GM12878 (cell line): ENCODE measurements around the gene MEGF11.

Experiments
- ELK1 ChIP-seq: IDR thresholded peaks from 2 replicates; pipeline ENCODE4 v1.6.1; 2012; ENCODE audit warnings: low read depth, low read length, improper control_type of control experiment
- ESRRA ChIP-seq: IDR thresholded peaks from 2 replicates; pipeline ENCODE4 v1.6.1; 2012; ENCODE audit warnings: mild to moderate bottlenecking, low read length, improper control_type of control experiment
- FOS ChIP-seq: IDR thresholded peaks from 3 replicates; pipeline ENCODE4 v1.6.1; 2011; ENCODE audit warnings: borderline replicate concordance; ENCODE audit not compliant: insufficient read length; ENCODE audit errors: extremely low read depth
- GABPA ChIP-seq: IDR thresholded peaks from 2 replicates; pipeline ENCODE4 v1.6.1; 2014; ENCODE audit warnings: antibody characterized with exemption, low read depth, mild to moderate bottlenecking, inconsistent platforms
- HCFC1 ChIP-seq: fragments of 150-350 bp; IDR thresholded peaks from 2 replicates; pipeline ENCODE4 v1.6.1; 2014; ENCODE audit warnings: low read length
- MTA3 ChIP-seq: IDR thresholded peaks from 2 replicates; pipeline ENCODE4 v1.6.1; 2012; ENCODE audit warnings: low read length, inconsistent platforms, borderline replicate concordance
- NBN ChIP-seq: fragments of 450-650 bp; IDR thresholded peaks from 2 replicates; pipeline ENCODE4 v1.6.1; 2016
- POLR2A ChIP-seq: IDR thresholded peaks from 2 replicates; pipeline ENCODE4 v1.6.1; 2011; ENCODE audit warnings: low read depth, mild to moderate bottlenecking, low read length
- RELA ChIP-seq: fragments of 450-650 bp; IDR thresholded peaks from 2 replicates; pipeline ENCODE4 v1.8.0; 2014; ENCODE audit warnings: borderline replicate concordance; ENCODE audit not compliant: partially characterized antibody
- RFX5 ChIP-seq: IDR thresholded peaks from 2 replicates; pipeline ENCODE4 v1.6.1; 2011; ENCODE audit warnings: low read depth, low read length, improper control_type of control experiment
- SP1 ChIP-seq: IDR thresholded peaks from one replicate; pipeline ENCODE4 v1.6.1; 2011; ENCODE audit warnings: low read depth, low read length
- TCF3 ChIP-seq: IDR thresholded peaks from 2 replicates; pipeline ENCODE4 v1.6.1; 2012; ENCODE audit warnings: low read depth, mild to moderate bottlenecking, low read length, borderline replicate concordance; ENCODE audit not compliant: insufficient read depth

GRCh38 chr15:66051833-66052232, 201.7 kb downstream of the MEGF11 start:
- TF ChIP-seq FOS (no peak), NBN (no peak), RELA (no peak), HCFC1 (no peak), SP1 (no peak), RFX5 (no peak), GABPA (no peak), TCF3 (no peak), ELK1 (no peak), POLR2A (no peak), ESRRA (no peak), MTA3 (no peak)
